HG03575 (cell line): ENCODE data around the gene CDH15.
"Not testable (repeated sequence)": the region's sequence is repeated elsewhere in the genome, so short reads cannot be mapped to it uniquely, and the experiment has no call there.

Experiments used
- ATAC-seq: cut with Tn5 transposase; IDR thresholded peaks from one replicate; pipeline ENCODE4 v1.9.1; 2021; ENCODE audit not compliant: unreplicated experiment, insufficient number of reproducible peaks, low FRiP score; ENCODE audit errors: extremely low read depth

The CDH15 gene

DNA sequence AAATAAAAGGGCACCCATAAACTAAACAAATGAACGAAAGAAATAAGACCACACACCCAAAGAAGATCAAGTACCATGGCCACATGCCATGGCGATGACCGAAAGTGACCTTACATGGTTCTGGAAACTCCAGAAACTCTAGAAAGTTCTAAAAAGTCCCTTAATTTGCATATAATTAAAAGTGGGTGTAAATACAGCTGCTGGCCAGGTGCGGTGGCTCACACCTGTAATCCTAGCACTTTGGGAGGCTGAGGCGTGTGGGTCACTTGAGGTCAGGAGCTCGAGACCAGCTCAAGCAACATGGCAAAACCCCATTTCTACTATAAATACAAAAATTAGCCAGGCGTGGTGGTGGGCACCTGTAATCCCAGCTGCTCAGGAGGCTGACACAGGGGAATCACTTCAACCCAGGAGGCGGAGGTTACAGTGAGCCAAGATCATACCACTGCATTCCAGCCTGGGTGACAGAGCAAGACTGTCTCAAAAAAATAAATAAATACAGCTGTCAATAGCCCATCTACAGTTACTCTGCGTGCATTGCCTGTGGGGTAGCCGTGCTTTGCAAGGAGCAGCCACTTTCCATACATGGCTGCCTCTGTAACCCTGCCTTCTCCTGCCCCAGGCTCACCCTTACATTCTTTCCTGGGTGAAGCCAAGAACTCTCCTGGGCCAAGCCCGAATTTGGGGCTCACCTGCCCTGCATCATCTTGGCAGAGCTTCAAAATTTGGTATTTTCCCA is 38.8 kb downstream of the CDH15 start:
- no peak for ATAC-seq

DNA sequence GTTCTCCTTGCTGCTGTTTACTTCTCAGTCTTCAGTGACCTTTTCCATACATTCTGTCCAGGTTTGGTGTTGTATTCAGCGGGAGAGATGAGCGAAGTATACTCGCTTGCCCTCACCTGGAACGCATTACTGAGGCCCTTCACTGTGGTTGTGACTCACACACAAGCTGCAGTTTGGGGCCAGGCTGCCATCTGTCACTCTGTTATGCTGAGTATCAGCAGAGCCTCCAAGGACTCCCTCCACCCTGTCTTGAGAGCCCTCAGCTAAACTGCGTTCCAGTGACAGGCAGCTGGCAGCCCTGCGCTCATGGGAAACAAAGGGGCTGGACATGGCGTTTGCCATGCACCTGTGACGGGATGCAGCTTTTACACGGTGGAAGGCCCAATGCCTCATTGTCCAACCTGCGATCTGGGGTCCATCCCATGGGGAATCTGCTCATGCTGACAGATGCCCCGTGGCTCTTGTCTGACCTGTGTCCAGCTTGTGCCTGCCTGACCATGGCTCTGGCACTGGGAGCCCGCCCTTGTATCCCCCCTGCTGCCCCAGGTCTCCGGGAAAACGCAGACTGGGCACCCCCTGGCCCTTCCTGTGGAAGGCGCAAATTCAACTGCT is 39.5 kb downstream of the CDH15 start:
- no peak for ATAC-seq

DNA sequence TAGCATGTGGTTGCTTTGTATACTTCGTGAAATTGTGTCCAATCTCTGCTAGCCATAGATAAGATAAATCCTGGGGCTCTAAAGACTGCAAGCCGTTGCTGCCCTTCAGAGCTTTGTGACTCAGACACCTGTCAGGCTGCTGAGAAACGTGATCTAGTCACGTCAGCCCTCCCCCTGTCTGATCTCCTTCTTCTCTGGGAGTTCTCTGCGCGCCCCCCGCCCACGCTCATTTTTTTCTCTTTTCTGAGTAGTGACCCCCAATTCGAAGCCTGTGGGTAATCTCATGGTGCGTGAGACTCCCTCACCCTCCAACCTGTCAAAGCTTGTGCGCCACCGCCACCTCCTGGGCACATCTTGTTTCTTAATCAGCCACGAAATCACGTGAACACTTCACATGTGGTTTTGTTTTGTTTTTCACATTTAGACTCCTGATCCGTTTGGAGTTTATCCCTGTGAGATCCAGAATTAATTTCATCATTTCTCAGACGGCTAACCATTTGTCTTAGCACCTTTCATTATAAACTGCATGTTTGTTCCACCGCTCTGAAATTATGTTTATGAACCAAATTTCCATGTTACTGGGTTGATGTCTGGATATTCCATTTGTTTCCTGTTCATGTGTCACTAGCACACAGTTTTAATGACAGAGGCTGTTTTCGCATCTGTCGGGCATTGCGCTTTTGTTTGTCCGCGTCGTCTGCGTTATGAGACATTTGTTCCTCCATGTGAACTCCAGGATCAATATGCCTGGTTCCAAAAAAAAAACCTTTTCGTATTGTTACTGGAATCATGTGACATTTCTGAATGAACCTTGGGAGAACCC is 45.0 kb downstream of the CDH15 start:
- no peak for ATAC-seq

DNA sequence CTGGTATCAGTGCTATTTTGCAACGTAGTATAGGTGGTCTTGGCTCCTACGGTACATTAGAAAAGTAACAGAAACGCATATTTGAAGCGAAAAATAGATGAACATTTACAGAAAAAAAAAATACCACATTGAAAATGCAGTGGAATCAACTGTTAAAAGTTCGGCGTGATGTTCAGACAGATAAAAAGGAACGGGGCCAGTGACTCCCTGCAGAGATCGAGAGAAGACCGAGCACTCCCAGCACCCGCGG is 45.5 kb downstream of the CDH15 start:
- ATAC-seq, result no peak

DNA sequence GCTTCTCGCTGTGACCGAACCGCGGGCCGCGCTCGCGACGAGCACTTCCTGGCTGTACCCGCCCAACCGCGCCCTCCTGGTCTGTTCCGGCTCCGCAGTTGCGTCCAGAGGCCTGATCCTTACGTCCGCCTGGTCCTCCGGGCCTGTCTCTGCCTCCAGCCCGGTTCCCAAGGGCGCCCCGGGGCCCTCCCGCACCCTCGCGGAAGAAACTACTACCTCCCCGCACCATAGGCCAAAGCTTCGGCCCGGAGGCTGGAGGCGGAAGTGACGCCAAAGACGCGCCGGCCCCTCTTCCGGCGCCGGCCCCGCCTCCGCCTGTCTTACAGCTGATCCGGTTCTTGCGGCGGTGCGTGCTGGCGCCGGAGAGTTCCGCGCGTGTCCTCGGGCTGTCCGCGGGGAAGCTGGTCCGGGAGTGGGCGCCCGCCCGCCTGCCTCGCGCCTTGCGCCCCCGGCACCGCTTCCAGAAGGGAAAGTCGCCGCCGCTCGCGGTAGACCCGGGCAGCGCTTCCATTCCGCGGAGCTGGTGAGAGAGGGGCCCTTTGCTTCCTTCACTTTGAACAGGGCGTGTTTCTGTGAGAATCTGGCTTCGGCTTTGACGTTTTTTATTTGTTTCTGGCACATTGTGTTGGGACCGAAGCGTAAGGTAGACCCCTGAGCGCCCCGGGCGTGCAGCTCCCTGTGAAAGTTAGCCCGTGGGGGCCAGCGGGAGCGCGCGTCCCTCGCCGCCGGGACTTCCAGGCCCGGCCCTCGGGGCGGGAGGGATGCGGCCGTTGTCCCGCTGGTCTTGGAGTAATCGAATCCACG is 46.0 kb downstream of the CDH15 start, which contains the start of gene ZNF778:
TSS of gene ZNF778 (plus strand) at position 316 of the 804 bp plus-strand sequence. CDS start 3,425 bp downstream, outside the sequence.
- ATAC-seq, result no peak

DNA sequence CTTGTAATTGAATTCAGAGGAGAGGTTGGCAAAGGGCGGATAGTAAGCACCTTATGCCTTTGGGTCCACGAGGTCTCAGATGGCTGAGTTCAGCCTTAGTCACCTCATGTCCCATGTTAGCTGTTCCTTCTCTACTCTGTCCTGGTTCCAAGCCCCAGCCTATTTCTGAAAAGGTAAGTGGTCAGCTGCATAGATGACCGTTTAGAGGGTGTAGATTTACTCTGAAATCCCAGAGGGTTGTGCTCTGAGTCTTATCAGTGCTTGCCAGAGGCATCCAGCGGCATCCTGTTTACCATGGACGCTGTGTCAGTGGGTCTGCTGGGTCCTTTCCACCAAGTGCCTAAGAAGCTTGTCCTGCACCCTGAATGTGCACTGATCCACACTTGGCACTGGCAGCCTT is 47.8 kb downstream of the CDH15 start:
- ATAC-seq, result no peak

DNA sequence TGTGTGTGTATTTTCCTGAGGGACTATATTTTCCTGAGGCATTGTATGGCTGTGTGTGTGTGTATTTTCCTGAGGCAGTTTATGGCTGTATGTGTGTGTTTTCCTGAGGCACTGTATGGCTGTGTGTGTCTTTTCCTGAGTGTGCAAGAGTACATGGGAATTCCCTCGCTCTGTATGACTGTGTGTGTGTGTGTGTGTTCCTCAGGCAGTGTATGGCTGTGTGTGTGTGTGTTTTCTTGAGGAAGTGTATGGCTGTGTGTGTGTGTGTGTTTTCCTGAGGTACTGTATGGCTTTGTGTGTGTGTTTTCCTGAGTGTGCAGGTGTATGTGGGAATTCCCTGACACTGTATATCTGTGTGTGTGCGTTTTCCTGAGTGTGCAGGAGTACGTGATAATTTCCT is 50.1 kb downstream of the CDH15 start:
- no peak for ATAC-seq

DNA sequence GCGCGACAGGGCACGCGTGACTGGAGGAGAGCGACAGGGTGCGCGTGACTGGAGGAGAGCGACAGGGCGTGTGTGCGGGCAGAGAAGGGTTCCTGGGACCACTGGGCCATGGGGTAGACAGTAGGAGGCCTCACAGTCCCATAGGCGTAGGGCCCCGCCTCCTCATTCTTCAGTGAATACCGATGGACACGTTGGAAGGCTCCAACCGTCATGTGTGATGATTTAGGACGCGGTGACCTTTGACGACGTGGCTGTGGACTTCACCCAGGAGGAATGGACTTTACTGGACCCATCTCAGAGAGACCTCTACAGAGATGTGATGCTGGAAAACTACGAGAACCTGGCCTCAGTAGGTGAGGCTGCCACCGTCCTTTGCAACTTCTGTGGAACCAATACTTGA is 51.4 kb downstream of the CDH15 start:
- no peak for ATAC-seq

DNA sequence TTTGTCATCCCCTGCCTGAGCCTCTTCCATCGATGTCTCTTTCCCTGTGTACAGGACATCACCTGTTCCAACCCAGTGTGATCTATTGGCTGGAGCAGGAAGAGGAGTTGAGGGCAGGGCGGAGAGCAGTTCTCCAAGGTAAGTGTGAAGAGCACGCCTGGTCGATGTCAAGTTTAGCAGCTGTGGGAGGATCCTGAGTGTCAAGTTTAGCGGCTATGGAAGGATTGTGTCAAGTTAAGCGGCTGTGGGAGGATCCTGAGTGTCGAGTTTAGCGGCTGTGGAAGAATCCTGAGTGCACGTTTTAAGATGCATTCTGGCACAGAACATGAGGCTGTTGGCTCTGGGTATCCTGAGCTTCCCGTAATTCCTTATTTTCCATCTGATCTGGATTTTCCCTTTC is 53.1 kb downstream of the CDH15 start:
- no peak for ATAC-seq

DNA sequence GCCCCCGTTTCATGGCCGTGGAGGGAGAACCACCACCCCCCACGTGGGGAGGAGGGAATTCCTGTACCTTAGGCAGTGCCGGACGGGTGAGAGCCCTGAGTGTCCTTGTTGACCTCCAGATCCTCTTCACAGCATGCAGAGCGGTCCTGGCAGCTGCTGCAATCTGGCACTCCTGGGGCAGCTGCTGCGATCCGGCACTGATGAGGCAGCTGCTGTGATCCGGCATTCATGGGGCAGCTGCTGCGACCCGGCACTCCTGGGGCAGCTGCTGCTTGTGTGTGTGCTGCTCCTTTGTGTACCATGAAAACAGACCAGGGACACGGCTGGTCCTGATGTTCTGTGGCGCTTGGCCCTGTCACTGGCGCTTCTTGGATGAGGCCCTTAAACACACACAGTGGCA is 58.7 kb downstream of the CDH15 start:
- no peak for ATAC-seq

DNA sequence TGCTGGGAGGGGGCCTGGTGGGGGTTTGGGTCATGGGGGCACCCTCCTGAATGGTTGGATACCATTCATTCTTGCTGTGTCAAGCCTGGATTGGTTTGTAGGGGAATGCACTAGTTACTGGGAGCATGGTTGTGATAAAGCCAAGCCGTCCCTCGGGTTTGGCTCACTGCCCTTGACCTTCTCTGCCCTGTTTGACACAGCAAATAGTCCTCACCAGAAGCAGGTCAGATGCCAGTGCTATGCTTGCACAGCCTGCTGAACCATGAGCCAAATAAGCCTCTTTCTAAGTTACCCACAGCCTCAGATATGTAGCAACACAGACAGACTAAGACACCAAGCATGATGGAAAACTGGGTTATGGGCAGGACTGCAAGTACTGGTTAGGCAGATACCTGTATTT is 60.6 kb downstream of the CDH15 start:
- no peak for ATAC-seq

DNA sequence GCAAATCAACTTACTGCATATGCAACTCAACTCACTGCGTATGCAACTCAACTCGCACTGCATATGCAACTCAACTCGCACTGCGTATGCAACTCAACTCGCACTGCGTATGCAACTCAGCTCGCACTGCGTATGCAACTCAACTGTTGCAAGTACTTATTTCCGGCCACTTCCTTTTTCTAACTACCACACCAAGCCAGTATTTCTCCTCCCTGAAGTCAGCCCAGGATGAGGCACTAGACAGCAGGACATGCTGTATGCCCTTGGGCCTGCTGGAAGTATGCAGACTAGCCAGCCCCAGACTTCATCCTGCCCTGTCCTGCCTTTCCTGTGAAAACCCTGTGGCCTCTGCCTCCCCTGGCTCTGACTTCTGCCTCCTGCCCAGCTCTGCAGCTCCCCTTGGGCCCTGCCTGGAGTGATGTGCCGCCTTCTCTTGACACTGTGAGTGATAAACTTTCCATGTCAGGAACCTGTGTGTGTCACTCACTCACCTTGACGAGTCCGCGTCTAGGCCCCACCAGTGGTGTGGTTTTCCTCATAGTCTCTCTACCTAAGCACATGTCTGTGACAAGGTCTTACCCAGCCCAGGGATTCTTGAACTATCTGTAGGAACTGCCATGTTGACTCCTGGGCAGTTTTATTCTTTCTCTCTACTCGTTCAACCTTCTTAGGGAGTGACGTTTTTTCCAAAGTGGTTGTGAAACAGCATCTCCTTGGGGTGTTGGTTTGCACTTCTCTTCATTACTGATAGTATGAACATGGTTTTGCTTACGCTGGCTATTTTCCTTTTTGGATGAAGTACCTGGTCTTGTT is 62.3 kb downstream of the CDH15 start:
- ATAC-seq, result no peak

DNA sequence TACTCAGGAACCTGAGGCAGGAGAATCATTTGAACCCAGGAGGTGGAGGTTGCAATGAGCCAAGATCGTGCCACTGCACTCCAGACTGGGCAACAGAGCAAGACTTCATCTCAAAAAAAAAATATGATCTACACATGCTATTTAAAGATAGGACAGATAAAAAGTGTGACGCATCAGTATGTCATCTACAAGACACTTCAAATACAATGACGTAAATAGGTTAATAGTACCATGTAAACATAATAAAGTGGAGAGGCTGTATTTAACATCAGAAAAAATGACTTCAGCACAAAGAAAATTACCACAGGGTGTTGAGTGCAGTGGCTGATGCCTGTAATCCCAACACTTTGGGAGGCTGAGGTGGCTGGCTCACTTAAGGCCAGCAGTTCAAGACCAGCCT is 66.2 kb downstream of the CDH15 start:
- no peak for ATAC-seq

DNA sequence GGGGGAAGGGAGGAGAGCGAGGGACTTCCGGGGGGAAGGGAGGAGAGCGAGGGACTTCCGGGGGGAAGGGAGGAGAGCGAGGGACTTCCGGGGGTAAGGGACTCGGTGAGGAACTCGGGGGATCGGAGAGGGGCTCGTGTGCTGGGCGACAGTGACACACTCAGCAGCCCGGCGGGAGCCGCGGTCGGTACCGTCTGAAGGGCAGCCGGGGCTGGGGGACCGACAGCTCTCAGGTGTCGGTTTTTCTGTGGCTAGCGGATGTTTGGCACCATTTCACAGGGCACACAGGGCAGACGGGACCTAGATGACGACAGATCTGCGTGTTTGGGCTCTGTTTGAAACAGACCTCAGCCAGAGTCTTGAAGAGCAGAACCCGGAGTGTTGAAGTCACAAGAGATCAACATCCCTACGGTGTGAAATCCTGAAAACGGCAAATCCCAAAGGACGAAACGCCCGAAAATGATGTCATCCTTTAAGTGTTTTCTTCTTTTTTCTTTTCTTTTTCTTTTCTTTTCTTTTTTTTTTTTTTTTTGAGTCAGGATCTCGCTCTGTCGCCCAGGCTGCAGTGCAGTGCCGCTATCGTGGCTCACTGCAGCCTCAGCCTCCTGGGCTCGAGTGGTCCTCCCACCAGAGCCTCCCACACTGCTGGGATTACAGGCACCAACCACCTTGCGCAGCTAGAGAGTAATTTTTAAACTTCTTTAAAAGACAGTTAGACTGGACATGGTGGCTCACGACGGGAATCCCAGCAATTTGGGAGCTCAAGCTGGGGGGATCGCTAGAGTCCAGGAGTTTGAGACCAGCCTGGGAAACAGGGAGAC is 69.8 kb downstream of the CDH15 start:
- no peak for ATAC-seq

DNA sequence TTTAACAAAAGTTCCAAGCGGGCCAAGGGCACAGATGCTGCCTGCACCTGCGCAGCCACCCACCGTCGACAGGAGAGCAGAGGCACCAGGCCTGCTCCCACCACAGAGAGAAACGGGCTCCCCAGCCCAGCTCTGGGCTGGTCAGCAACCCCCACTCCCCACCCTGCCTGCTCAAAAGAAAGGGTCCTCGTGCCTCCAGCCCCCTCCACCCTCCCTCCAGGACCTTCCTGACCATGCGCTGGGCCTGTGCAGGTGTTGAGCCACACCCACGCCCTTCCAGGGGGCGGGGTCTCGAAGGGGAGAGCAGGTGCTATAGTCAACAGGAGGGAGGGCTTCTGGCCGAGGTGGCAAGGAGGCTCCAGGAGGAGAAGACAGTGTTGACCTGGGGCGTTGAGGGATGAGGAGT is 71.2 kb downstream of the CDH15 start:
- ATAC-seq, result no peak

DNA sequence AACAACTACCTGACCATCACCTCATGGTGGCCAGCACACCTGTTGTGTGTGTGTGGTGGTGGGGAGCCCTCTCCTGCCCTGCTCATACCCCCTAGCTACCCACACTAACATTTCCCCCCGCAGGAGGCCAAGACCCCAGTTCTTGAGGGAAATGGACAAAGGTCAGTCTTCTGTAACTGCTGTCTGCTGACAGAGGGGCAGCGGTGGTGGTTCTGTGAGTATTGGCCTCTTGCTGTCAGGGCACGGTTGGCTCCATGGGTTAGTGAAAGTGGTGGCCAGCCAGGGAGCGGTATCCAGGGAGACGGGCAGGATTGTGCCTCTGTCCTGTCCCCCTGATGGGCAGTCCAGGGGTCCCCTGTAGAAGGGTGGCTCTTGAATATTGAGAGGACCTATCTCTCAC is 72.1 kb downstream of the CDH15 start:
- ATAC-seq, result no peak

DNA sequence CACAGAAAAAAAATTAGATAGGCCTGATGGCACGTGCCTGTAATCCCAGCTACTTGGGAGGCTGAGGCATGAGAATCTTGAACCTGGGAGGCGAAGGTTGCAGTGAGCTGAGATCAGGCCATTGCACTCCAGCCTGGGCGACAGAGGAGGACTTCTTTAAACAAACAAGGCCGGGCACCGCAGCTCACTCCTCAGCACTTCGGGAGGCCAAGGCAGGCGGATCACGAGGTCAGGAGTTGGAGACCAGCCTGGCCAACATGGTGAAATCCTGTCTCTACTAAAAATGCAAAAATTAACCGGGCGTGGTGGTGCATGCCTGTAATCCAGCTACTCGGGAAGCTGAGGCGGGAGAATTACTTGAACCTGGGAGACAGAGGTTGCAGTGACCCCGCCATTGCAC is 72.7 kb downstream of the CDH15 start:
- ATAC-seq, result not testable (repeated sequence)

DNA sequence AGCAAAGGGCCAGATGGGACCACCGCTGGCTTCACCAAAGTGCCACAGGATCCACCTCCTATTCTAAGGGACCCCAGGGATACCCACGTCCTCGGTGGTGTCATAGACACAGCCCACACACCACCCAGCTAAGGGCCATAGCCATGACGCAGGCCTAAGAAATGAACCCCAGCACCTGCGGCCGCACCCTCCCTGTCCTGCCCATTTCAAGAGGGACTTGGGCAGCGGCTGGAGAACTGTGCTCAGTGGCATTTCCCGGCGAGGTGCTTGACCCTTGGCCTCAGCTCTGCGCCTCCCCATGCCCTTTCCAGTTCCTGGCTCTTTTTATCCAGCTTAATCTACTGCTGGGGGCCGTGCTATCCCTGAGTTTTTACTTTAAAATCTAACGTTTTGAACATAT is 73.2 kb downstream of the CDH15 start:
- no peak for ATAC-seq
